GM18502 (cell line): Measurements from ENCODE around the gene HAT1.

Experiments used
- ATAC-seq: cut with Tn5 transposase; IDR thresholded peaks from one replicate; pipeline ENCODE4 v1.9.1; 2021; ENCODE audit warnings: mild to moderate bottlenecking; ENCODE audit not compliant: unreplicated experiment, poor library complexity

HAT1 gene

DNA sequence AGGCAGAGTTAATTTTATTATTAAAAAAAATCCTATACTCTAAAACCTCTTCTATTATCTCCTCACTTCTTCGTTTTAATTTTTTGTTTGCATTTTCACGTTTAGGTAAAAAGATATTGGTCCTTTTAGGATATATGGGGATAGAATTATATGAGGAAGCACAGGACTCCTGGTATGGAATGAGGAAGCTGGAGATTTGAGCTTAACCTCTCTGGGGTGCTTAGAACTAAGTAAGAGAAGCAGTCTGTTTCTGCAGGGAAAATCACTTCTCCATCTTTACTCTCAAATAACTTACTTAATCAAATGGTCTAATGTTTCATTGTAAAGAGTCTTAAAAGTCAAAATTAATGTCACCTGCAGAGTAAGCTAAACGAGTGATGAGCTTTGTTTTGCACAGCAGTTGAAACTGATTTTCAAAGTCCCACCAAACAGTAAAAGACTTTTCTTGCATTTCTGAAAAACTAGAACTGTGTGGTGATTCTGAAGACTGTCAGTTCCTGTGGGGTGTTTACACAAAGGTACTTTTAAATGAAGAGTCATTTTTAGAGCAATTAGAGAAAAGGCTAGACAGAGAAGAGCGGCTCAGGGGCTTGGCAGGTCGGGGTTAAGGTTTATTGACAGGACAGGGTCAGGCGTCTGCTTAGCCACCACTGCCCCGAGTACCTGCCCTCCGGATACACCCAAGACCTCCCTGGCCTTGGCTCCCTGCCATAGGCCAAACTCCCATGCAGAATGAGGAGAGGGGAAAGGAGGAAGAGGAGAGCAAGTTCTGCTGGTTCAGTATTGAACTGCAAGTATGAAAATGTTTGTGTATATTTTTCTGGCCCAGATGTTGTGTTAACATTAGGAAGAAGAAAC, 99.0 kb downstream of the HAT1 start:
- ATAC-seq = no peak

DNA sequence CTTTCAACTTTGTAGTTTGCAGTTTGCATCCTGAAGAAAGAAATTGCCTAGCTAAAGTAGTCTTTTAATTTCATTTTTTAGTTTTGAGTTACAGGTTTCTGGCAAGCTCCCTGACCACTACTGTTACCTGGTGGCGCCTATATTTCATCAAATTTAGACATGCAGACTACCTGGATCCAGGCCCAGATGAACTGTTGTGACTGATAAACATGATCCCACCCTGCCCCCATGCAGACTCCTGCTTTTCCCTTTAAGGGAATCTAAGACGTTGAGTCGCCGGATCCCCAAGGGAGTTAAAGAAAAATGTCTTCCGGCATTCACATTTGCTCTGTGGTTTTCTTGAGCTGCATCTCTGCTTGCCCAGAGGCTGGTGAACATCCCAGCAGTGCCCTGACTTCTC, 99.7 kb downstream of the HAT1 start:
- ATAC-seq = no peak

DNA sequence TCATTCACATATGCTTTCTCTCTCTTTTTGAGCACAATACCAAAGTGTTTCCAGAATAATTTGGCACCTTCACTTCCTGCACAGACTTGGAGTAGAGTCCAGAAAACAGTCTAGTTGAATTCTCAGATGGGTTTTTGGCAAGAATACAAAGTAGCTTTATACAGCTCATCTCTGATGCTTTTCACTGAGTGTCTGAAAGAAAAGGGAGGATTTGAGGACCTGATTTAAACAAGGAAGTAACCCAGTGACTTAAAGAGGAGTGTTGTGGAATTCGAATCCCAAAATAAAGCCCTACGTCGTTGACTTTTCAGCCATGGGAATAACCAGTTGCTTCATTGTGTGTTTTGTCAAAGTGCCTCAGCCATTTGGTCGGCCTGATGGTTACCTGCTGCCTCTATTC, 109.3 kb downstream of the HAT1 start:
- ATAC-seq = no peak
